GM12878 (cell line): ENCODE measurements around the gene DUSP11. TPM values are rescaled to one million over a fixed set of nuclear protein-coding genes. Genes with fewer than 3 reads are reported as not detected.

Experiments
- ATAC-seq: fragments of 200-7000 bp; cut with Tn5 transposase; 3 replicates; pipeline ENCODE4 v1.9.1; 2020; ENCODE audit warnings: mild to moderate bottlenecking, moderate library complexity
- BruUV-seq: library from RNA; stranded (reverse); fragments of 400-500 nt; replicated peaks from 2 replicates; lab custom pipeline; 2021; lab: Mats Ljungman, UMichigan
- CTCF ChIA-PET: fragments of 300-600 bp; sonication (Branson Sonifier 250); formaldehyde crosslinking; extraction: SDS; loops from one replicate; lab custom pipeline; 2021; ENCODE audit warnings: inconsistent platforms; lab: Yijun Ruan, JAX
- POLR2A ChIA-PET: fragments of 350-600 bp; formaldehyde crosslinking; extraction: SDS; loops from one replicate; lab custom pipeline; 2021; ENCODE audit warnings: inconsistent platforms; lab: Charles Lee
- RAD21 ChIA-PET: fragments of 300-600 bp; sonication (Branson Sonifier 250); formaldehyde crosslinking; loops from one replicate; lab custom pipeline; 2023; ENCODE audit warnings: antibody characterized with exemption; ENCODE audit not compliant: unreplicated experiment; lab: Charles Lee
- SMC1A ChIA-PET: fragments of 300-600 bp; sonication (Branson Sonifier 250); formaldehyde crosslinking; loops from one replicate; lab custom pipeline; 2023; ENCODE audit not compliant: unreplicated experiment, uncharacterized antibody; lab: Charles Lee
- DNase-seq: peaks from one replicate; pipeline ENCODE4 v3.0.0-alpha.2; 2011; ENCODE audit warnings: low read depth, low spot score
- FAIRE-seq: peaks from 3 replicates; lab custom pipeline; 2011; peaks lifted over from hg19 to GRCh38; lab: Jason Lieb, UNC
- H2AFZ ChIP-seq: 2 replicates; pipeline ENCODE4 v1.6.0; 2011; ENCODE audit warnings: low read depth, low read length, control low read depth; ENCODE audit not compliant: control insufficient read depth
- H3K27ac ChIP-seq: 2 replicates; pipeline ENCODE4 v1.5.1; 2011; ENCODE audit warnings: control low read depth; ENCODE audit not compliant: control insufficient read depth, insufficient read depth
- H3K27me3 ChIP-seq, 2 experiments: replicated peaks in 1 of 2; 2 replicates each; pipeline versions ENCODE4 v1.6.0 to v1.6.1; 2011; ENCODE audit warnings: low read length in 1 of 2; ENCODE audit not compliant: control insufficient read depth in 2 of 2, insufficient read depth in 2 of 2
- H3K36me3 ChIP-seq, 2 experiments: 2 replicates each; pipeline ENCODE4 v1.5.1; 2011; ENCODE audit warnings: low read length in 1 of 2; ENCODE audit not compliant: control insufficient read depth in 2 of 2, insufficient read depth in 2 of 2
- H3K4me1 ChIP-seq: 2 replicates; pipeline ENCODE4 v1.6.1; 2011; ENCODE audit warnings: mild to moderate bottlenecking, low read length, moderate library complexity, mixed read lengths; ENCODE audit not compliant: control insufficient read depth, insufficient read depth
- H3K4me2 ChIP-seq: 2 replicates; pipeline ENCODE4 v1.6.0; 2011; ENCODE audit warnings: control low read depth; ENCODE audit not compliant: control insufficient read depth, insufficient read depth
- H3K4me3 ChIP-seq: fragments of 200-600 bp; sonication (generic); 2 replicates; pipeline ENCODE4 v1.5.1; 2016
- H3K79me2 ChIP-seq: 2 replicates; pipeline ENCODE4 v1.6.0; 2011; ENCODE audit warnings: low read length; ENCODE audit not compliant: control insufficient read depth, insufficient read depth
- H3K9ac ChIP-seq: 2 replicates; pipeline ENCODE4 v1.8.0; 2011; ENCODE audit warnings: low read length, control low read depth, mixed read lengths; ENCODE audit not compliant: control insufficient read depth, insufficient read depth
- H3K9me3 ChIP-seq: replicated peaks from 3 replicates; pipeline ENCODE4 v1.5.1; 2011; ENCODE audit warnings: mild to moderate bottlenecking, low read length; ENCODE audit not compliant: control insufficient read depth, insufficient read depth
- H4K20me1 ChIP-seq: 2 replicates; pipeline ENCODE4 v1.6.0; 2011; ENCODE audit not compliant: control insufficient read depth, insufficient read depth
- ZNF592 ChIP-seq: fragments of 450-650 bp; IDR thresholded peaks from 2 replicates; pipeline ENCODE4 v1.6.1; 2017; ENCODE audit warnings: mild to moderate bottlenecking, moderate library complexity
- WGBS: methylation state at CpG from one replicate; pipeline ENCODE4 v1.1.6; 2016; ENCODE audit warnings: low lambda C conversion rate; ENCODE audit not compliant: insufficient replicate concordance, insufficient coverage; ENCODE audit errors: missing lambda C conversion rate; 5-methylcytosine and 5-hydroxymethylcytosine counted together
- in situ Hi-C: fragments of 300-500 bp; cut with MboI; formaldehyde crosslinking; loops from 9 replicates; pipeline ENCODE4 v1.14.3; 2018; ENCODE audit warnings: mixed read lengths
- intact Hi-C: fragments of 100-400 bp; cut with micrococcal nuclease; formaldehyde crosslinking; loops from one replicate; pipeline ENCODE4 v1.14.2; 2022; ENCODE audit not compliant: unreplicated experiment
- polyA plus RNA-seq, 11 experiments: library from polyadenylated mRNA; depleted of rRNA in 4 of 11; unstranded in 6 of 11; stranded (reverse) in 5 of 11; fragments of >200 nt; fragmentation: Nextera tagmentation in 4 of 11; fragmentation: Illumina TruSeq in 1 of 11; extraction: Ambion mirVana in 4 of 11; extraction: Trizol in 1 of 11; gene quantifications; 1 replicate in 1 of 11; 2 replicates in 10 of 11; pipeline versions ENCODE4 v1.2.1 to v1.2.3, GENCODE V29; 2011 to 2016; ENCODE audit warnings: inconsistent platforms in 2 of 11, missing spikeins in 2 of 11, low read depth in 1 of 11
- total RNA-seq, 4 experiments: library from RNA; depleted of rRNA in 3 of 4; stranded (reverse); fragments of >200 nt in 3 of 4; fragmentation: Illumina TruSeq in 1 of 4; extraction: Trizol in 1 of 4; gene quantifications; 2 replicates each; pipeline versions ENCODE4 v1.2.1 to v1.2.3, GENCODE V29; 2013 to 2021

Gene DUSP11
- total and polyA plus RNA-seq, 10 of the 15 experiments (the other 5 are each of a cell fraction or from before 2014, with no cell fraction given), result 26.4 to 78.4 (median 47.9) TPM

DNA sequence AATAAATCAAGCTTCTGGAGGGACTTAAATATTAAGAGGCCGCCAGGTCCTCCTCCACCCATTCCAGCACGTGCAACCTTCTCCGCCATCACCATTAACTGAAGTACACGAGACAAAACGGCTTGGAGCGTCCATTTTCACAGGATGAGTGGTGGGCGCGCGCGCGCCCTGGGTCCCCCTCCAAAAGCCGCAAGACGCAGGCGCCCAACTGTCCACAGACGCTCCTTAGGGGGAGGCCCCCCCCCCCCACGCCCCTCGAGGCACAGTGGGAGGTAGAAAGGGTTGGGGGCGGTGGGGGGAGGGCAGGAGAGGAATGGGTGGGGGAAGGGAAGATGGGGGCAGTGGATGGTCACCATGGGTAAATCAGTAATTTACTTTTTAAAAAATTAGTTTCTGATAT is 38.4 kb upstream of the DUSP11 start:
- intact Hi-C loops, result no loop called here
- POLR2A ChIA-PET, result interaction anchor here (0.6 kb wide), 1 partner anchor 152 kb away, joined by 4 read pairs; no protein-coding TSS in a partner anchor

More for the DNA sequence above, 38.4 kb upstream of the DUSP11 start:
- no peak for TF ChIP-seq ZNF592
- Histone ChIP-seq H2AFZ (no peak overlapping the region), H3K27me3 (no peaks in the 10 kb centered on the region), H3K27ac (no peak overlapping the region), H3K36me3 (no peaks in the 10 kb centered on the region), H3K4me1 (peaks cover 20% of the 10 kb centered on the region), H4K20me1 (no peaks in the 10 kb centered on the region), H3K9ac (no peak overlapping the region), H3K4me3 (no peak overlapping the region), H3K4me2 (no peak overlapping the region), H3K79me2 (no peaks in the 10 kb centered on the region), H3K9me3 (no peaks in the 10 kb centered on the region; the same call in 2 of the 3 replicates)
- SMC1A ChIA-PET, result no interaction called here
- WGBS, result over 99% methylated on average over 11 of the region's 18 CpGs
- in situ Hi-C loops, result no loop called here
- RAD21 ChIA-PET, result no interaction called here
- CTCF ChIA-PET, result no interaction called here
- FAIRE-seq, result no peak
- BruUV-seq, result no TSS peak
- ATAC-seq, result no peak
- DNase-seq, result no peak
